Upper lobe of right lung (tissue), 1 donor: ENCODE results near the gene DIS3L2. TPM values are rescaled to one million over a fixed set of nuclear protein-coding genes. Genes with fewer than 3 reads are reported as not detected.
"Not testable (repeated sequence)": the region's sequence is repeated elsewhere in the genome, so short reads cannot be mapped to it uniquely, and the experiment has no call there.

ENCODE experiments used
- ATAC-seq: fragments of 200-7000 bp; cut with Tn5 transposase; one replicate; pipeline ENCODE4 v1.9.1; 2020; ENCODE audit warnings: mild to moderate bottlenecking, moderate library complexity
- DNase-seq: peaks from one replicate; pipeline ENCODE4 v3.0.0-alpha.2; 2020
- H3K27ac ChIP-seq: fragments of 200-600 bp; one replicate; pipeline ENCODE4 v1.8.0; 2022
- H3K27me3 ChIP-seq: fragments of 200-600 bp; one replicate; pipeline ENCODE4 v1.8.0; 2022; ENCODE audit warnings: mild to moderate bottlenecking
- H3K36me3 ChIP-seq: fragments of 200-600 bp; one replicate; pipeline ENCODE4 v1.8.0; 2022
- H3K4me1 ChIP-seq: fragments of 200-600 bp; one replicate; pipeline ENCODE4 v1.8.0; 2022
- H3K4me3 ChIP-seq: fragments of 200-600 bp; one replicate; pipeline ENCODE4 v1.8.0; 2022; ENCODE audit warnings: mild to moderate bottlenecking
- H3K9me3 ChIP-seq: fragments of 200-600 bp; one replicate; pipeline ENCODE4 v1.8.0; 2022
- CTCF ChIP-seq: fragments of 200-600 bp; IDR thresholded peaks from one replicate; pipeline ENCODE4 v1.8.0; 2022; ENCODE audit warnings: antibody characterized with exemption
- intact Hi-C: fragments of 100-400 bp; cut with DNase I; formaldehyde crosslinking; loops from one replicate; pipeline ENCODE4 v1.11.0; 2022
- total RNA-seq: library from RNA; stranded (reverse); fragmentation: NEBNext Ultra II Directional; extraction: Animal tissue kit (Norgen Biotek cat#: 25700); gene quantifications from one replicate; pipeline ENCODE4 v1.2.1, GENCODE V29; 2021
- donor health status: DM: no; HTN: yes; CAD: no; lungs with severe emphysema.

DIS3L2 gene
- total RNA-seq, 1 donor from 2014 or later = 35.8 TPM

- Histone ChIP-seq H3K36me3 (no peaks in the 10 kb centered on the region), H3K4me1 (no peaks in the 10 kb centered on the region), H3K4me3 (no peak overlapping the region), H3K9me3 (no peaks in the 10 kb centered on the region), H3K27ac (no peak overlapping the region), H3K27me3 (no peaks in the 10 kb centered on the region)
- TF ChIP-seq CTCF = peak; percentile 11
- intact Hi-C loops = no loop called here
- ATAC-seq (peak; percentile 65), DNase-seq (no peak)
These were observed 404.3 kb downstream of the DIS3L2 start for GRCh38 chr2:232365621-232366321.

- intact Hi-C loops, ATAC-seq, H3K36me3 ChIP-seq, H3K4me1 ChIP-seq, H3K27me3 ChIP-seq, H3K27ac ChIP-seq, DNase-seq, H3K9me3 ChIP-seq, H3K4me3 ChIP-seq: not testable (repeated sequence)
These were observed 404.9 kb downstream of the DIS3L2 start for GRCh38 chr2:232366461-232366860.

GRCh38 chr2:232367016-232367415, 405.5 kb downstream of the DIS3L2 start:
- no peaks in the 10 kb centered on the region for H3K27me3 ChIP-seq
- no peak overlapping the region for H3K27ac ChIP-seq
- no peak overlapping the region for H3K4me3 ChIP-seq
- ATAC-seq (no peak), DNase-seq (no peak)
- intact Hi-C loops = no loop called here
- H3K9me3 ChIP-seq = no peaks in the 10 kb centered on the region
- no peak for TF ChIP-seq CTCF
- no peaks in the 10 kb centered on the region for H3K36me3 ChIP-seq
- H3K4me1 ChIP-seq = no peaks in the 10 kb centered on the region

- peak; percentile 63 for DNase-seq
- H3K4me3 ChIP-seq = no peak overlapping the region
These were observed 406.2 kb downstream of the DIS3L2 start for GRCh38 chr2:232367591-232368233.

GRCh38 chr2:232368311-232368731, 406.8 kb downstream of the DIS3L2 start:
- no peak for TF ChIP-seq CTCF
- intact Hi-C loops = no loop called here
- no peaks in the 10 kb centered on the region for H3K4me1 ChIP-seq

More at GRCh38 chr2:232367591-232368233, 406.2 kb downstream of the DIS3L2 start:
- Histone ChIP-seq H3K9me3 (no peaks in the 10 kb centered on the region), H3K4me1 (no peaks in the 10 kb centered on the region), H3K27me3 (no peaks in the 10 kb centered on the region), H3K36me3 (no peaks in the 10 kb centered on the region), H3K27ac (no peak overlapping the region)
- intact Hi-C loops = no loop called here
- peak; percentile 7 for TF ChIP-seq CTCF
- ATAC-seq = peak; percentile 31

GRCh38 chr2:232369126-232369951, 407.8 kb downstream of the DIS3L2 start:
- DNase-seq (peak; percentile 52), ATAC-seq (no peak)
- H3K9me3 ChIP-seq = no peaks in the 10 kb centered on the region
- no peak overlapping the region for H3K27ac ChIP-seq
- no peak overlapping the region for H3K4me3 ChIP-seq
- intact Hi-C loops = no loop called here
- no peak for TF ChIP-seq CTCF
- no peaks in the 10 kb centered on the region for H3K36me3 ChIP-seq
- no peaks in the 10 kb centered on the region for H3K27me3 ChIP-seq
- no peaks in the 10 kb centered on the region for H3K4me1 ChIP-seq

More at GRCh38 chr2:232368311-232368731, 406.8 kb downstream of the DIS3L2 start:
- H3K27ac ChIP-seq = no peak overlapping the region
- ATAC-seq (no peak), DNase-seq (peak; percentile 45)
- no peaks in the 10 kb centered on the region for H3K9me3 ChIP-seq
- H3K4me3 ChIP-seq = no peak overlapping the region
- no peaks in the 10 kb centered on the region for H3K27me3 ChIP-seq
- no peaks in the 10 kb centered on the region for H3K36me3 ChIP-seq

GRCh38 chr2:232370007-232370406, 408.5 kb downstream of the DIS3L2 start:
- intact Hi-C loops, H3K27me3 ChIP-seq, H3K36me3 ChIP-seq, H3K9me3 ChIP-seq, H3K4me3 ChIP-seq, H3K27ac ChIP-seq, H3K4me1 ChIP-seq, ATAC-seq: not testable (repeated sequence)
- peak; percentile 20 for DNase-seq
